Stimulated activated CD4-positive, alpha-beta T cell treated with anti-CD3 and anti-CD28 coated beads, Interleukin-4, amount 100 ng/mL, for 4 hours (primary cell): ENCODE results near the gene PHACTR1.

Source experiments
- DNase-seq, 2 experiments: peaks; one replicate each; pipeline ENCODE4 v3.0.0-alpha.2; 2020

The PHACTR1 gene

GRCh38 chr6:12957321-12958051, 240.9 kb downstream of the PHACTR1 start:
- peak in 1 of 2 experiments; percentile 2 for DNase-seq

DNA sequence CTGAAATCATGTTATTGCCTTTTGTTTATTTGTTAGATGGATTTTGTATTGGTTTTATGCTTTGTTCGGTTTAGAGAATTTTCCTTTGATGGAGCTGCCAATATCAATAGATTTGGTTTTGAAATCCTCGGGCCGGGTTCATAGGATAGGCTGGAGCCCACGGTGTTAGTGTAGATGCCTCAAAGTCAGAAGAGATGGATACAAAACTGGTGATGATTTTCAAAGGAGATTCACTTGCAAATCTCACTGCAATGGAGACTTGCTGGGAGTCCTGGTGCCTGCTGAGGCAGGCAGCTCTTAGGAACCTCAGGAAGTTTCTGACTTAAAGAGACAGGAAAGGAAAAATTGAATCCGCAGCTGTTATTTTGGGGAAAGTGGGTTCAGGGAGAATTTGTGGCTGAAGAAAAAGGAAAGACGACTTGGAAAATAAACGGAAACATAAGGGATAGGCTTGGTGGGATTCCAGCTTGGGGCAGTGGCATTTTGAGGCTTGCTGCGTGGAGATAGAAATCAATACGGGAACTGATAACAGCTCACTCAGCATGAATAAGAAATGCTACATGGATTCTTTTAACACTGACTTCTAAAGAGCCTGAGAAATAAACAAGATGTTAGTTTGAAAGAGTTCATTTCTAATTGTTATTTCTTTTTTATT, 241.6 kb downstream of the PHACTR1 start:
- no peak for DNase-seq

GRCh38 chr6:12961761-12962160, 245.2 kb downstream of the PHACTR1 start:
- DNase-seq, result no peak

DNA sequence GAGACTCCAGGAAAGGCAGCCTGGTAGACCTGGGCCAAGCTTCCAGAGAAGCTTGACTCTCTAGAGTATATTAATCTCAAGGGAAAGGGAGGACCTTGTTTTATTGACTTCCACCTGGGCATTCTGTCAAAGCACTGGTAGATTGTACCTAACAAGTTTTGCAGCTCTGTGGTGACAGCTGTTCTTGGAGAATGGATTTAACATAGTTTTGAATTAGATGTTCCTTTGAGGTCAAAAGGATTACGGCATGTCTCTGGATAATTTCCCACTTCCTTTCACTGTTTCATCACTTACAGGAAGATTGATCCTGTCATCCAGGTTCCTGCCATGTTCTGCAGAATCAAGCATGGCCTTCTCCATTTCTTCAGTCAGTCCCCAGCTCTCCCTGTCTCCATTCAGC, 246.0 kb downstream of the PHACTR1 start:
- DNase-seq, result no peak

- DNase-seq, result no peak
Observed at GRCh38 chr6:12962987-12963386, 246.4 kb downstream of the PHACTR1 start.

GRCh38 chr6:12963567-12963966, 247.0 kb downstream of the PHACTR1 start:
- no peak for DNase-seq

DNA sequence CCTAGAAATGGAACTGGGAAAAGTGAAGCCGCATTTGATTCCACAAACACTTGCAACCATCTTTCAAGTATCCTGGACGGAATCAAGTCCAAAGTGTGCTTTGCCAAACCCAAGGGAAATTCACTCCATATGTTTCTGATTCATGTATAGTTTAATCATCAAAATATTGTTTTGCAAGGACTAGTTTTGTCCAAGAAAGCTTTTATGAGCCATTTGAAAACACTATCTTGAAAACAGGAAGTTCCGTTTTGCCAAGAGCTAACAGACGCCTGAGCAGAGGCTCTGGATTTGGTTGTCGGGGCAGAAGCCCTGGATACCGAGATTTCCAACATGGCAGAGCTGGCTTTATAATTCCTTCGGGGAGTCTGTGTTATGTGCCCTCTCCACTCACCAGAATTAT, 251.1 kb downstream of the PHACTR1 start:
- no peak for DNase-seq

GRCh38 chr6:12968290-12968689, 251.7 kb downstream of the PHACTR1 start:
- no peak for DNase-seq

- no peak for DNase-seq
Observed at GRCh38 chr6:12968839-12969558, 252.4 kb downstream of the PHACTR1 start.

DNA sequence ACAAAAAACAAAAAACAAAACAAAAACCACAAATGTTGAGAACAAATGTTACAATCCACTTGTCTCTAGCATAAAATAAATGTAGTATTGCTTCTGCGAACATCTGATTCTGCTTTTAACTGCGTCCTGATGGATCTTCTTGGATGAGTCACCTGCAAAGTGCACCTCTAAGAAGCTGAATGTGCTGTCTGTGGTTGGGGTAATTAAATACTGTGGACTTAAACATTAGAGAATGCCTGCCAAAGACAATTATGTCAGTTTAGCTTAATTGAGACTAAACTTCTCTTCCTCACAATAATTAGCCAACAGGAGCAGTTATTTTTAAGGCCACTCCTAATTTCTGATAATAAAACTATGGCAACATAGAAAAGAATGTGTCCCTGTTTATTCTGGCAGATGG, 253.4 kb downstream of the PHACTR1 start:
- DNase-seq, result no peak

- no peak for DNase-seq
Observed at GRCh38 chr6:12973386-12973785, 256.8 kb downstream of the PHACTR1 start.

- DNase-seq, result no peak
Observed at GRCh38 chr6:12974551-12974950, 258.0 kb downstream of the PHACTR1 start.

DNA sequence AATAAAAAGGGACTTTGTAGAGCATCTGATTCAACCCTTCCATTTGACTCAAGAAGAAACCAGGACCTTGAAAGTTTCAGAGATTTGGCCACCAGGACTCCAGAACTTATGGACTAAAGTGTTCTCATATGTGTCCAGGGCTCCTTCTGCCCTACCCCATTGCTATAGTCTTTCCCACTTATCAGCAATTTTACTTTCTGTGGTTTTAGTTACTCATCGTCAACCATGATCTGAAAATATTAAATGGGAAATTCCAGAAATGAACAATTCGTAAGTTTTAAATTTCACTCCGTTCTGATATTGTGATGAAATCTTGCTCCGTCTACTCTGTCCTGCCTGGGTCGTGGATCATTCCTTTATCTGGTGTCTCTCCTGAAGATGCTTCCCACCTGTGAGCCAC, 259.8 kb downstream of the PHACTR1 start:
- no peak for DNase-seq

DNA sequence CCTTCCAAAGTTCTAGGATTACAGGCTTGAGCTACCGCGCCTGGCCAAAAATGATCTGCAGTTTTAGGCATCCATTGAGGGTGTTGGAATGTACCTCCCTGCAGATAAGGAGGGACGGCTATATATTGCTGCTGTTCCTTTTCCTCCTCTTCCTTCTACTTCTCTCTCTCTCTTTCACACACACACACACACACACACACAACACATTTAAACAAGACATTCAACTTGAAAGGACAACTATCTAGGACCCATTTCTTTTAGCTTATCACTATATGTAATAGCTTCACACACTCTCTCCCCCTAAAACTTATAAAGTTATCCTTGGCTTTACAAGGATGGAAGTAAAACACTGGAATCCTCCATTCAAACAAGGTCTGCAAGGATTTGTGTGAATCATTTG, 260.6 kb downstream of the PHACTR1 start:
- no peak for DNase-seq

DNA sequence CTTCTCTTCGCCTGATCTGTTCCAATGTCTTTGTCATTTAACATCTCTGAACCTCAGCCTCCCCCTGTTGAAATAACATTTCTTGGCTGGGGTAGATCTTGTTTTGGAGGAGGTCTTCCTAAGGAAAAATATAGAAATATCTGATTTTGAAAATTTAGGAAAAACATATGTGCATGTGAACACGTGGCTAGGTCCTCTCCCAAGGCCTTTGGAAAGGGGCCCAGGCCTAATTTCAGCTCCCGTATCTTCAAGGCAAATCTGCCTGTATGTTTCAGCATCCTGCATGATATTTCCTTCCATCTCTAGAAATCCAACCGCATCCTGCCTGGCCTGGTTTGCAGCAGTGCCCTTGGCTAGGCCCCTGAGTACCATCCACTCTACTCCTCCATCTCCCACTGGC, 261.2 kb downstream of the PHACTR1 start:
- DNase-seq, result no peak

DNA sequence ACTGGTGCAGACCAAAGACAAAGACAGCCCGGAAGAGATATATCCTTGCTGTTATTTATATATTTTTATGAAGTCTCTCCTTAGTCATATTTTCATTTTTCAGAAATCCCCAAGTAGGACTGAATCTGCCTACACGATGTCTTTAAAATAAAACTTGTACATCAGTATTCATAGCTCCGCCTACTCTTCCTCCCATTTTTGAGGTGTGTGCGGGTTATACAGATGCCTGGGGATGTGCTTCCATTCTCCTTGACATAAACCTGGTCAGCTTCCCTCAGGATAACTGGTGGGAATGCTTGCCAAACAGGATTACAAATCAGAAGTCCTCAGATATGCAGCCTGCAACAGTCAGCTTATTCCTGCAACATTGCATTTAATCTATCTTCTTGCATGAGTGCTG, 264.2 kb downstream of the PHACTR1 start:
- DNase-seq, result no peak

DNA sequence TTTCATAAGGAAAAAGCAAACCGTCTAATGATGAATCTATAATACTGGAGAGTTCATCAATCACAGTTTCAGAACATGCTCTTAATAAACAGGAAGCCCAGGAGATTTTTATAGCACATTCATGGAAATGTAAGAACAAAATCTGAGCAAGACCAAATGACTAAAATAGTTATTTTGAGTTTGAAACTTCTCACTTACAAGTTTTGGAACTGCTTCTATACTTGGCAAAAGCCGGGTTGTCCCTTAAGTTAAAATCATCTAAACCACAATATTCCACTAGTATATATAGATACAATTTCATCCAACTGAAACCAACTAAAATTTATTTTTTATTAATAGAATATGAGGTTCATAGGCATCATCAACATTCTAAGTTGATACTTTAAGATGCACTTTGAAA, 268.2 kb downstream of the PHACTR1 start:
- DNase-seq, result no peak

- DNase-seq, result no peak
Observed at GRCh38 chr6:12987783-12988182, 271.2 kb downstream of the PHACTR1 start.

DNA sequence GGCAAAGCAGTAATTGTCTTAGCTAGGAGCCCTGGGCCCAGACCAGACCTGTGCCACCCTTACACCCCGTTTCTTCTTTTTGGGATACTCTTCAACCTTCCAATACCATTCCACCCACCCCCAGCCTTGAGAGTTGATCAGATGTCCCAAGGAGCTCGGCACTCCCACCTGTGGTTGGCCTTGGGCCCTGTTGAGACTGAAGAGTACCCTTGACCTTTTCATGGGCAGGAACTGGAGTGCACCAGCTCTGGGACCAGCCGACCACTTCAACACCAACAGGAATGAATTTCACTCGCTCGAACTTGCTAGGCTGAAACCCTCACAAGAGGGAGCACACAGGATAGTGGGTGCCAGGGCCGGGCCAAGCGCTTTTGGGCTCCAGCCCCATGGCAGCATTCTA, 273.6 kb downstream of the PHACTR1 start:
- no peak for DNase-seq

DNA sequence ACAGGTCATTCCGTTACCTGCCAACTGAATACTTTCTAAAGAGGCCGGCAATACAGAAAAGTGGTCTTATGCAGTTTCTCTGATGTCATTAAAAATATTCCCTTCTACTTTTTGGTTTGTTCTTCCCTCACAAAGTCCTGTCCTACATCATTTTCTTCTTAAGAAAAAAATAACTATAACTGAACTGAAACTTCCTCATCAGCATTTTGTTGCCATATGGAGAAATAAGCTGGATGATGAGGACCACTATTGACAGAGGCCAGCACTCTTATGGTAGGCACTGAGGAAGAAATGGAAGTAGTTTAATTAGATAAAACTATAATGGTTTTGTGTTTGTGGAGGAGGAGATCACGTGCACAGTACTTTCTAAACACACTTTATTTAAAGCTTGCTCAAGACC, 274.9 kb downstream of the PHACTR1 start:
- DNase-seq, result no peak

GRCh38 chr6:12992770-12993169, 276.2 kb downstream of the PHACTR1 start:
- DNase-seq, result no peak

GRCh38 chr6:12993283-12993898, 276.8 kb downstream of the PHACTR1 start:
- DNase-seq, result no peak

DNA sequence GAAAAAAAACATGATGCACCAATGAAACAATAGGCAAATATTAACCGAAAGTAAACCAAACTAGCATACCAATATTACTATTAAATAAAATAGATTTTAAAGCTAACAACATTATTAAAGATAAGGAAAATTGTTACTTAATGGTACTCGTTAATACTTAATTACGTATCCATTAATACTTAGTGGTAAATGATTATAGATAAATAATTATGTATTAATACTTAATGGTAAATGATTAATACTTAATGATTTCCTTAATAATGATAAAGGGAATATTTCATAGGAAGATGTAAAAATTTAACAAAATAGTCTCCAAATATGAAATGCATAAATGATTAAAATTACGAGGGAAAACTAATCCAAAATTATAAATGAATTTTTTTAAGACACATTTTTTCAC, 278.9 kb downstream of the PHACTR1 start:
- DNase-seq, result no peak

- no peak for DNase-seq
Observed at GRCh38 chr6:13000537-13000936, 284.0 kb downstream of the PHACTR1 start.
